D721Med (cell line): ENCODE results near the gene MEIS1.

Experiments used
- DNase-seq: peaks from one replicate; pipeline ENCODE4 v3.0.0; 2011; ENCODE audit warnings: low spot score; ENCODE audit not compliant: insufficient read length
- FAIRE-seq: peaks from 2 replicates; lab custom pipeline; 2011; peaks lifted over from hg19 to GRCh38; lab: Jason Lieb, UNC
- TF ChIP-seq, protein P1 (sequence below): IDR thresholded peaks from 2 replicates; pipeline ENCODE4 v1.5.1; 2012; ENCODE audit warnings: mild to moderate bottlenecking, control low read depth; ENCODE audit not compliant: insufficient read depth; ENCODE audit errors: missing control alignments

The MEIS1 gene

DNA sequence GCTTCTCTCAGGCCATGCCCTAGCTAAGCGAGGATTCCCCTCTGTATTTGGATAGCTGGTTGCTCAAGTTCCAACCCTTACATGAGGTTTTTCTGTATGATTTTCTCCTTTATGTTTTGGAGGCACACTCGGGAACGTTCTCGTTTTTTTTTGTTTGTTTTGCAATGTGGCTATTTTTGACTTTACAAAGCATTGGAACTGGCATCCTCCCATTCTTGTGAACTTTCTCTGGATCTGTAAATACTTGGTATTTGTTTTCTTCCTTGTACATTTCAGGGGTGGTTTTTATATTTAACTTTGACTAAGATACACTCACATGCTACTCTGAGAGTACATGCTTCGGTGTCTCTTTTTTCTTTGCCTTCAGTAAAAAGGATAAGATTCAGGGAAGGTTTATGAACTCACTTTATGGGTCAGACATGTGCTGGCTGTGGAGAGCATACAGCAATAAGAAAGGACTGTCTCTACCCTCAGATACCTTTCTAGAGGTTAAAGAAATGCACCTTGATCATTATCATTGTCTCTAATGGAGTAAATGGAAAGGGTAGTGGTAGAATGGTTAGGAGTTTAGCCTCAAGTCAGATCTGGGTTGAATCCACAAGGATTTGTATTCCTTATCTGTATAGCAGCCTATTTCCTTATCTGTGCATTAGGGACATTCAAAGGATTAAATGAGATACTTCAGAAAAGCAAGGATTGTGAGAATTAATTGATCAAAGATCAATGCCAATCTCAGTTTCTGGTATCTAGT is 61.9 kb downstream of the MEIS1 start:
- no peak for FAIRE-seq
- DNase-seq = no peak
- TF ChIP-seq, protein P1, sequence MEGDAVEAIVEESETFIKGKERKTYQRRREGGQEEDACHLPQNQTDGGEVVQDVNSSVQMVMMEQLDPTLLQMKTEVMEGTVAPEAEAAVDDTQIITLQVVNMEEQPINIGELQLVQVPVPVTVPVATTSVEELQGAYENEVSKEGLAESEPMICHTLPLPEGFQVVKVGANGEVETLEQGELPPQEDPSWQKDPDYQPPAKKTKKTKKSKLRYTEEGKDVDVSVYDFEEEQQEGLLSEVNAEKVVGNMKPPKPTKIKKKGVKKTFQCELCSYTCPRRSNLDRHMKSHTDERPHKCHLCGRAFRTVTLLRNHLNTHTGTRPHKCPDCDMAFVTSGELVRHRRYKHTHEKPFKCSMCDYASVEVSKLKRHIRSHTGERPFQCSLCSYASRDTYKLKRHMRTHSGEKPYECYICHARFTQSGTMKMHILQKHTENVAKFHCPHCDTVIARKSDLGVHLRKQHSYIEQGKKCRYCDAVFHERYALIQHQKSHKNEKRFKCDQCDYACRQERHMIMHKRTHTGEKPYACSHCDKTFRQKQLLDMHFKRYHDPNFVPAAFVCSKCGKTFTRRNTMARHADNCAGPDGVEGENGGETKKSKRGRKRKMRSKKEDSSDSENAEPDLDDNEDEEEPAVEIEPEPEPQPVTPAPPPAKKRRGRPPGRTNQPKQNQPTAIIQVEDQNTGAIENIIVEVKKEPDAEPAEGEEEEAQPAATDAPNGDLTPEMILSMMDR = no peak

DNA sequence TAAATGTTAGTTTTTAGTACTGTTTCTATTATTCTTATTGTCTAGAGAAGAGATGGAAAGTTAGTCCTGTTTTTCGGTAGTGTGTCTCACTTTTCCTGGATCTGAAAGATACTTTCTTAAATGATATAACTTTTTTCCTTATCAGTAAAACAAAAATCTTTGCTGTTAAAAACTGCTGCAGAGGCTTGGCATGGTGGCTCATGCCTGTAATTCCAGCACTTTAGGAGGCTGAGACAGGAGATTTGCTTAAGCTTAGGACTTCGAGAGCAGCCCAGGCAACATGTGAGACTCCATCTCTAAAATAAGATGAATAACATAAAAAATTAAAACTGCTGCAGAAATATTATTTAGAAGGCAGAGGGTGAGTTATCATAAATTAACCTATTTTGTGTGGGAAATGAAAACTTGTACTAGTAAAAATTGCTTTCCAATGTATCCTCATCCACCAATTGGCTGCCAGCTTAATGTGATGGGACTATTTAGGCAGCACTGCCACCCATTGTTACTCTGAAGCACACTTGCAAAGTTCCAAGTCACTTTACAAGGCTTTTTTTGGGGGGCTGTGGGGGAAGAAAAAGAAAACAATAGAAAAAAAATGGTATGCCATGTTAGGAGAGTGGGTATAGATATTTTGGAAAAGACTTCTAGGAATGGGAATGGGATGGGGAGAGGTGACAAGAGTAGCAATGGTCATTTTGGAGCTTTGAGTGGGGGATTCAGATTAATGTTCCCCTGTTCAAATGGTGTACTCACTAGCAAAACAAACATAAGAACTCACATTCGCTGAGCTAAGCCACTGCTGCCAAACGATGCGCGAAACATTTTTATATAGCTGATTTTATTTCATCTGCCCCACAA is 62.7 kb downstream of the MEIS1 start:
- DNase-seq = no peak
- TF ChIP-seq, protein P1 = peak; percentile 36
- FAIRE-seq = no peak

DNA sequence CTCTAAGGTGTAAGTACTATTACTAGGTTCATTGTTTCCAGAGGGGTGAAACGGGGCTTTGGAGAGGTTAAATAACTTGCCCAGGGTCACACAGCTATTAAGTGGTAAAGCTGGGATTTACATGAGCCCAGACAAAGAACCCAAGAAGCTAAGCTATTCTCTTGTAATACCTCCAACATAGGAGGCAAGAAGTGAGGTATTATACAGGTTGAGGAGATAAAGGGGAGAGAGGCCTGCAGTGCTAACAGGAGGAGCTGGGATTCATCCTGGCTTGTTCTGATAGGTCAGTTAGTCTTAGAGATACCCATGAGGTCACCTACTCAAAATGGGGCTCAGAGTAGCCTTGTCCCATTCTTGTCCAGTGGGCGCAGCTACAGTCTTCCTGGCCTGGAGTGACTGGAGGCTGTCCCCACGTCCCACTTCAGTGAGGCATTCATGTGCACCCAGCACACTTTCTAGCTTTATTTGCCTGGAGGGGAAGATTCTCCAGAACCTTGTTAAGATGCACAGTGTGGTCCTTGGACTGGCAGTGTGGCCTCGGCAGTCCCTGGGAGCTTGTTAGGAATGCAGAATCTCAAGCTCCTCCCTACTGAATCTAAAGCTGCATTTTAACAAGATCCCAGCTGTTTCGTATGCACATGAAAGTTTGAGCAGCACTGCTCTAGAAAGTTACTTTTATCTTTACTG is 63.5 kb downstream of the MEIS1 start:
- TF ChIP-seq, protein P1 = no peak
- DNase-seq = no peak
- FAIRE-seq = peak; percentile 72

DNA sequence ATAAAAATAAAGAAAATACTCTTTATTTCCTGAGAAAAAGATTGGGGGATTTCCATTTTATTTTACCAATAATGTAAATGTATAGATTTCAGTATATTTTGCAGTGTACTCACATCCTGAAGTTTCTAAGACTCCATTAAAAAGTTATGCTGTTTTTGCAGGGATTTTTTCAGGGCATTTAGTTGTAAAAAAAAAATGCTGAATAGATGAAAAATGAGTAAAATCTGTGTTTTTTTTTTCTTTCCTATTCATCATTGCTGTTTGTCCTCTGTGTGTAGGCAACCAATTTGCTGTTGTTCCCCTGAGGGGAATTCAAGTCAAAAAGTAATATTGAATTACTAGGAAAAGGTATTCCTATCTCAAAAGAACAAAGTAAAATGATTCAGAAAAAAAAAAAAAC is 66.3 kb downstream of the MEIS1 start:
- DNase-seq (no peak), FAIRE-seq (no peak)
- TF ChIP-seq, protein P1 = no peak

DNA sequence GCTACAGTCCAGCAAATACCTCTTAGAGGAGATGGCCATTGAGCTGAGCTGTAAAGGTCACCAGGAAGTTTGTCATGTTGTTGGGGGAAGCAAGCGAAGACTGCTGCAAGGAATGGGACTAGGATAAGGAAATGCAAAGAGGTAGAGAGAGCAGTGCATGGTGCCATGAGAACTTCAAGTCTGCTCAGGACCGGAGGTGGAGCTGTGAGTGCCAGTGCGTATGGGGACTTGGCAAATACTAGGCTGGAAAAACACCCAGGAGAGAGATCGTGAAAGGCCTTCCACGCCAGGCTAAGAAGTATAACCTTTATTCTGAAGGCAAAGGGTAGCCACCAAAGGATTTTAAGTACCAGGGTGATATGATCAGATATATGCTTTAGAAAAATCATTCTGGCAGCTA is 71.3 kb downstream of the MEIS1 start:
- FAIRE-seq (no peak), DNase-seq (no peak)
- TF ChIP-seq, protein P1 = no peak

DNA sequence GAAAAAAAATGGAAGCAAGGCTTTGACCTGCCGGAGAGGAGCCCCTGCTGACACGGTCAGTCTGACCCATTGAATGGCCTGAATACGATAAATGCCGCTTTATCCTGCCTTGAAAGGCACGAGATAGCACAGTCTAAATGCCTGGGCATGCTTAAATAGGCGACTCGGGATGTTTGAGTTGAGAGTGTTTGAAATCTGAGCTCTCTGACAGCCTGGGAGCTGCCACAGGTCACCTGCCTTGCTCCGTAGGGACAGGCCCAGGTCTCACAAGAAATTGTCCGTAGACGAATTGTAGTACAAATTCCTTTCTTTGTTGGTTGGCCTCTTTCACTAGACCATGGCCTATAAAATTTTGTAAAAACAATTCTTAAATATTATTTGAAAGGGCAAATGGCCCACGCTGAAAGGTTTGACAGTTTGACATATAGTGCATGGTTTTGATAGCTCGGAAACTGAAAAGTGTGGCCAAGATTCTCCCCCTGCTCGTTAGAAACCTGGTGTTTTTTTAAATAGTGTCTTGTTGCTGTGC is 72.8 kb downstream of the MEIS1 start:
- FAIRE-seq (no peak), DNase-seq (no peak)
- TF ChIP-seq, protein P1 = no peak
